ENCODE measurements around the gene NFKBIB. TPM values are rescaled to one million over a fixed set of nuclear protein-coding genes. Genes with fewer than 3 reads are reported as not detected.

Gene NFKBIB
- total RNA-seq, 1 experiment from 2014 or later: 45.4 TPM

- CTCF ChIA-PET: interaction anchor here (0.6 to 3.2 kb wide), 10 partner anchors 9 to 1541 kb away, joined by 3 to 17 read pairs (median 4); partner anchors contain the start of genes FAM98C, MRPS12 and SARS2
- Mint-ChIP-seq H3K27ac (ENCODE audit: low read depth, unreplicated experiment) (peak overlapping the region; percentile 9), H3K9me3 (ENCODE audit: unreplicated experiment) (no peaks in the 10 kb centered on the region), H3K36me3 (ENCODE audit: insufficient read depth, unreplicated experiment) (no peaks in the 10 kb centered on the region), H3K4me1 (ENCODE audit: insufficient read depth, unreplicated experiment) (peaks cover 5% of the 10 kb centered on the region), H3K4me3 (ENCODE audit: unreplicated experiment) (no peak overlapping the region), H3K27me3 (ENCODE audit: insufficient read depth, unreplicated experiment) (no peaks in the 10 kb centered on the region)
- POLR2A ChIA-PET: interaction anchor here (0.6 to 1.3 kb wide), 4 partner anchors 9 to 1417 kb away, joined by 3 to 4 read pairs (median 4); no protein-coding TSS in a partner anchor
- TF ChIP-seq CTCF (IDR thresholded peaks at IDR 0.05; ENCODE audit: unreplicated experiment): peak; percentile 27
- DNase-seq (ENCODE audit: unreplicated experiment): peak; percentile 60
- intact Hi-C loops (cut with micrococcal nuclease): loop anchor here (2.0 to 5.0 kb wide), 2 partner anchors 435 to 550 kb away; partner anchors contain the start of gene FAM98C
- BruUV-seq (replicated peaks): no TSS peak
These were observed 52.8 kb downstream of the NFKBIB start for GRCh38 chr19:38952395-38953165.

- Mint-ChIP-seq H3K27ac (ENCODE audit: low read depth, unreplicated experiment) (no peak overlapping the region), H3K36me3 (ENCODE audit: insufficient read depth, unreplicated experiment) (no peaks in the 10 kb centered on the region), H3K4me3 (ENCODE audit: unreplicated experiment) (no peak overlapping the region), H3K9me3 (ENCODE audit: unreplicated experiment) (no peaks in the 10 kb centered on the region), H3K27me3 (ENCODE audit: insufficient read depth, unreplicated experiment) (no peaks in the 10 kb centered on the region), H3K4me1 (ENCODE audit: insufficient read depth, unreplicated experiment) (peaks cover 5% of the 10 kb centered on the region)
- no TSS peak for BruUV-seq (replicated peaks)
- intact Hi-C loops (cut with micrococcal nuclease): loop anchor here (2.0 to 5.0 kb wide), 2 partner anchors 436 to 551 kb away; partner anchors contain the start of gene FAM98C
- no peak for TF ChIP-seq CTCF (IDR thresholded peaks at IDR 0.05; ENCODE audit: unreplicated experiment)
- ChIA-PET CTCF (interaction anchor here (0.6 to 3.2 kb wide), 4 partner anchors 9 to 539 kb away, joined by 3 to 17 read pairs (median 6); no protein-coding TSS in a partner anchor), POLR2A (no interaction called here)
- DNase-seq (ENCODE audit: unreplicated experiment): no peak
These were observed 53.9 kb downstream of the NFKBIB start for GRCh38 chr19:38953677-38954076.

GRCh38 chr19:38956264-38956663 is 56.5 kb downstream of the NFKBIB start:
- H3K4me1 Mint-ChIP-seq (ENCODE audit: insufficient read depth, unreplicated experiment): peaks cover 5% of the 10 kb centered on the region
- ChIA-PET CTCF (interaction anchor here (0.7 to 0.8 kb wide), 2 partner anchors 20 to 372 kb away, joined by 3 to 7 read pairs; no protein-coding TSS in a partner anchor), POLR2A (no interaction called here)
- intact Hi-C loops (cut with micrococcal nuclease): no loop called here
- no peak for DNase-seq (ENCODE audit: unreplicated experiment)
- no peak overlapping the region for H3K4me3 Mint-ChIP-seq (ENCODE audit: unreplicated experiment)
- H3K9me3 Mint-ChIP-seq (ENCODE audit: unreplicated experiment): no peaks in the 10 kb centered on the region
- no peak overlapping the region for H3K27ac Mint-ChIP-seq (ENCODE audit: low read depth, unreplicated experiment)
- H3K27me3 Mint-ChIP-seq (ENCODE audit: insufficient read depth, unreplicated experiment): no peaks in the 10 kb centered on the region
- no peaks in the 10 kb centered on the region for H3K36me3 Mint-ChIP-seq (ENCODE audit: insufficient read depth, unreplicated experiment)
- no peak for TF ChIP-seq CTCF (IDR thresholded peaks at IDR 0.05; ENCODE audit: unreplicated experiment)
- no TSS peak for BruUV-seq (replicated peaks)

- no peak for DNase-seq (ENCODE audit: unreplicated experiment)
- Mint-ChIP-seq H3K4me3 (ENCODE audit: unreplicated experiment) (no peak overlapping the region), H3K4me1 (ENCODE audit: insufficient read depth, unreplicated experiment) (peaks cover 5% of the 10 kb centered on the region), H3K36me3 (ENCODE audit: insufficient read depth, unreplicated experiment) (no peaks in the 10 kb centered on the region), H3K27ac (ENCODE audit: low read depth, unreplicated experiment) (no peak overlapping the region), H3K27me3 (ENCODE audit: insufficient read depth, unreplicated experiment) (no peaks in the 10 kb centered on the region), H3K9me3 (ENCODE audit: unreplicated experiment) (no peaks in the 10 kb centered on the region)
- POLR2A ChIA-PET: no interaction called here
- CTCF ChIA-PET: interaction anchor here (0.6 to 1.1 kb wide), 2 partner anchors 83 to 95 kb away, joined by 3 read pairs; no protein-coding TSS in a partner anchor
- no TSS peak for BruUV-seq (replicated peaks)
- no peak for TF ChIP-seq CTCF (IDR thresholded peaks at IDR 0.05; ENCODE audit: unreplicated experiment)
- intact Hi-C loops (cut with micrococcal nuclease): no loop called here
These were observed 58.5 kb downstream of the NFKBIB start for GRCh38 chr19:38958301-38958700.

All from MCF 10A (cell line).